GM23248 (cell line): ENCODE results near the gene ERC2.

ENCODE experiments used
- EZH2 ChIP-seq: fragments of 200-600 bp; sonication (generic); IDR thresholded peaks from 2 replicates; pipeline ENCODE4 v1.6.1; 2018; ENCODE audit warnings: antibody characterized with exemption, mild to moderate bottlenecking; ENCODE audit not compliant: insufficient read depth, poor library complexity, severe bottlenecking
- EZH2phosphoT487 ChIP-seq: fragments of 200-600 bp; sonication (generic); IDR thresholded peaks from 2 replicates; pipeline ENCODE4 v1.6.1; 2018; ENCODE audit warnings: antibody characterized with exemption, moderate library complexity, mild to moderate bottlenecking, low read depth; ENCODE audit not compliant: insufficient read depth

DNA sequence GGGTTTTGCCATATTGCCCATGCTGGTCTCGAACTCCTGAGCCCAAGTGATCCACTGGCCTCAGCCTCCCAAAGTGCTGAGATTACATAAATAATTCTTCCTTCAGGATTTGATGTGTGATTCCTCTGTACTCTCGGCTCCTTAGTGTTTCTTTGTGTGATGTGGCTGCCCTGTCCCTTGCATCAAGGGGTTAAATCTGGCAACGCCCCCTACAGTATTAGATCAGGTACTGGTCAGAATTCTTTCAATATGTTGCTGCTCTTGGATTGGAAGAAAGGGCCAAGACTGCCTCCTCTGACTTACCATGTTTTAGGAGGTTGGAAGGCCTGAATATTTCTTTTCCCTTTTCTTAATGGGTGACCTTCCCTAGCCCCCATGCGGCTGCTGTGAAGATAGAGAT lies 590.6 kb downstream of the ERC2 start:
- TF ChIP-seq EZH2 (no peak), EZH2phosphoT487 (no peak)
